CD4-positive, alpha-beta T cell treated with Interferon gamma for 1 hour (primary cell): ENCODE results near the gene RBM28.

Source experiments
- DNase-seq: peaks from one replicate; pipeline ENCODE4 v3.0.0-alpha.2; 2020

RBM28 gene

GRCh38 chr7:128343554-128344430 lies at the start of gene RBM28:
Gene RBM28, minus strand, starts transcription at chr7:128343908. Its CDS starts 115 bp downstream, at chr7:128343793.
- DNase-seq = peak; percentile 84

DNA sequence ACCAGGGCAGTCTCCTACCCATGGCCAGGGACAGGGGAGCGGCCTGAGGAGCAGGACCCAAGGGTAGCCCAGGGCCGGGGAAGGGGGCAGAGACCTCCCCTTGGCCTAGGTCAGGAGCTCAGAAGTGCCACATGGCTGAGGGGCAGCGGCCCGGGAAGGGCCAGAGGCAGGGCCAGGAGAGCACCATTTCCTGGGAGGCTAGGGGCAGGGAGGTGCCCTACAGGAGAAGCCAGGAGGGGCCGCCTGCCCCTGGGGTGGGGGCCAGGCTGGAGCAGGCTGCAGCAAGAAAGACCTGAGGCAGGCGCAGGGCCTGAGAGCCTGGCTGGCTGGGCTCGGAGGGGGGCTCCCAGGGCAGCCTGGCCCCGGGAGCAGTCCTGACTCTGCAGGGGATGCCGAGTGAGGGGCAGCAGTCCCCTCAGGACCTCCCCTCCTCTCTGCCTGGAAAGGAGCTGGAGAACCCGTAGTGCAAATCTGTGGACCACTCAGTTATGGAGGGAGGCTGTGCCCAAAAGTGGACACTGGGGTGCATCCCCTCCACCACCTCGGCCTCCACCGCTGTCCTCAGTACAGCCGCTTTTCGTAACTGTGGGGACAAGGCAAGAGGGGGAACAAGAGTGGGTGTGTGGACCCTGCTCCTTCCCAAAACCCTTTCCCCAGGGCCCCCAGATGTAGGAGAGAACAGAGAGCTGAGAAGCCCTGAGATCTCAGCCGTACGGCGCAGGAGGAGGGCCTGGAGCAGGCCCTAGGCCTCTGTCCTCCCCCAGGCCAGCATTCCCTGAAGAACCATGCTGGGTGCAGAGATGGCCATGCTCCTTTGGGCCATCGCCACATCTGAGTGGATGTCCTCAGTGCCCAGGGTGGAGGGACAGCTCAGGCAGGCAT lies 49.0 kb upstream of the RBM28 start:
- DNase-seq = no peak

- no peak for DNase-seq
Observed at GRCh38 chr7:128391805-128392204, 48.1 kb upstream of the RBM28 start.

DNA sequence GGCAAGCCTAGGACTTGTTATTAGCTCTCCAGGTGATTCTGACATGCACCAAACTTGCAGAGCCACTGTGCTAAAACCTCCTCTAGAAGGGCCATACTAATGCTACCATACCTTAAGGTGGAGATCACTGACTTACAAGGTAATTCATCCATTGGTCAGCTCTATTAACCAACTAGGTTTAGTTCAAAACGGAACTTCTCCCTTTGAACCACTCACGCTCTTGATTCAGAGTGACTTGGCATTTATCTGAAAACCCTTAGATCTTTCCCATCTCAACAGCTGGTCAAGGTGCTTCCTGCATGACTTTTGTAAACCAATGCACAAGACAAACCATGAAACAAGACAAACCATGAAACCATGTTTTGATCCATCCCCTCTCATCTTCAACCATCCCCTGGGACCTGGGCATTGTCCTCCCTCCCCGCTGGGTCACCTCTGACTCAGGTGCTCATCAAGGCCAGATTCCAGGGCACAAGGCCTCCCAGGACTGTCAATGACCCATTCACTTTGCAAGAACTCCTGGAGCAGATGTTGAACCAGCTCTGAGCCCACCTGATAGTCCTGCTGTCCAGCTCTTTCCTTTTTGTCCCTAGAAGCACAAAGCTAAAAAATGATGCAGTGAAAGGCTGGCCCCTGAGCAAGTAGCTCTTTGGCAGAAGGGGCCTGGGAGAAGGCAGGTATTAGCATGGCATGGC lies 47.3 kb upstream of the RBM28 start:
- no peak for DNase-seq

GRCh38 chr7:128389618-128390329 lies 46.1 kb upstream of the RBM28 start:
- DNase-seq = no peak

GRCh38 chr7:128389085-128389617 lies 45.4 kb upstream of the RBM28 start:
- DNase-seq = no peak

GRCh38 chr7:128388145-128388485 lies 44.4 kb upstream of the RBM28 start:
- no peak for DNase-seq

DNA sequence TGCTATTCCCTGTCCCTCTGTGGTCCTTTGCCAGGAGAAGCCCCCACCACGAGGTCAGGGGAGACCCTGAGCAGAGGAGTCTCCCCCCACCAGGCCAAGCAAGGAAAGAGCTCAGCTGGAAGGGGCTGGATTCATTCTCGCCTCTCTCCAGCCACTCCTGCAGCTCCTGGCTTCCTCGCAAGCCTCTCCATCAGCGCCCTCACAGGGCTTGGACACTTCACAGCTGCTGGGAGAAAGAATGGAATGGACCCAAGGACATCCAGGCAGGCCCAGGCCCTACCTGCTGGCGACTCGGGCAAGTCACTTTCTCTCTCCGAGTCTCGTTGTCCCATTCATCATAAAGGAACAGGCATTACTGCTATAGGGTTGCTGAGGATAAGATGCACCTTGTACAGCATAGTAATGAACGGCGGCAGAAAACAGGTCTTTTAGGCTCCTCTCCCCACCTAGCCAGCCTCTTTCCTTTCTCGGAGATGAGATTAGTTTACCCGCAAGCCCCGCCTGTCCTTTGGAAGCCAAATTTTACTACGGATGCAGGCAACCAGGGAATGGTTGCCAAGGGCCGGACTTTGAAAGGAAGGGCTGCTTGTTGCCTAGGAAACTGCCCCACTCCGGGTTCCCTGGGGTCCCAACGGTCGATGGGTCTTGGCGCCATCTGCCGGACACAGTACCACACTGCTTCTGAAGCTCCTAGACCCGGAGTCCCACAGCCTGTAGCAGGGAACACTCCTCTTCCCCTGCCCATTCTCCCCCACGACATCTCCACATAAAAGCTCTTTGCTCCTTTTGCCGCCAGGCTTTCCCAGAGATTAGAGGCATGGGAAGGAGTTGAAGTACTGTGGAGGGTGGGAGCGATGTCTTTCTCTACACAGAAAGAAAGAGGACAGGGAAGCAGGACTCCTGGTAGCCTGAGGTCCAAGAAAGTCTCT lies 43.8 kb upstream of the RBM28 start:
- peak; percentile 60 for DNase-seq

- DNase-seq = no peak
Observed at GRCh38 chr7:128385988-128386925, 42.5 kb upstream of the RBM28 start.

- DNase-seq = no peak
Observed at GRCh38 chr7:128384726-128385125, 41.0 kb upstream of the RBM28 start.

- DNase-seq = no peak
Observed at GRCh38 chr7:128383776-128384175, 40.1 kb upstream of the RBM28 start.

DNA sequence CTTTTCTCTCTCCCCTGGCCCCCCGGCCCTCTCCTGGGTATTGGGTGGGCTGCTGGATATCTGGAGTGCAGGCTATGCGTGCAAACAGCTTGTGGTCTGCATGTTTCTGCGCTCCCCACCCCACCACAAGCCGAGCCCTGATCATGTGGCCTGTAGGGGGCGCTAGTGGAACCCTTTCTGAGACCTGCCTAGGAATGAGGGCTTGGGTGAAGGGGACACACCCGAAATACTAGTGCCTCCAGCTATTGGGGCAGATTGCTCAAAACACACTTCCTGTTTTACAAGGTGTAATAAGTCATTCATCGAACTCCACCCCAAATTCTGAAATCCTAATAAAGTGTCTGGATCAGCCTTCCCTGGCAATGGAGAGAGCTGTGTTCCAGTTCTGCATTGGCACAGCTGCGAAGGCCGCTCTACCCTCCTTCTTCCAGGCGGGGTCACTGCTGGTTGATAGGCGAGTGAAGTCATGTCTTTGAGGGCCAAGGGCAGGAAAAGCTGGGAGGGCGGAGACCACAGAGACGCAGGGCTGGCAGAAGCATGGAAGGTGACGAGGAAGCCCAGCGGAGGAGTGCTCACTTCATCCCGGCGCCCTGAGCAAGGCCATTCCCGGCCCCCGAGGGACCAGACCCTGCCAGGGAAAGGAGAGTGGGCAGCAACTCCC lies 37.6 kb upstream of the RBM28 start:
- no peak for DNase-seq

DNA sequence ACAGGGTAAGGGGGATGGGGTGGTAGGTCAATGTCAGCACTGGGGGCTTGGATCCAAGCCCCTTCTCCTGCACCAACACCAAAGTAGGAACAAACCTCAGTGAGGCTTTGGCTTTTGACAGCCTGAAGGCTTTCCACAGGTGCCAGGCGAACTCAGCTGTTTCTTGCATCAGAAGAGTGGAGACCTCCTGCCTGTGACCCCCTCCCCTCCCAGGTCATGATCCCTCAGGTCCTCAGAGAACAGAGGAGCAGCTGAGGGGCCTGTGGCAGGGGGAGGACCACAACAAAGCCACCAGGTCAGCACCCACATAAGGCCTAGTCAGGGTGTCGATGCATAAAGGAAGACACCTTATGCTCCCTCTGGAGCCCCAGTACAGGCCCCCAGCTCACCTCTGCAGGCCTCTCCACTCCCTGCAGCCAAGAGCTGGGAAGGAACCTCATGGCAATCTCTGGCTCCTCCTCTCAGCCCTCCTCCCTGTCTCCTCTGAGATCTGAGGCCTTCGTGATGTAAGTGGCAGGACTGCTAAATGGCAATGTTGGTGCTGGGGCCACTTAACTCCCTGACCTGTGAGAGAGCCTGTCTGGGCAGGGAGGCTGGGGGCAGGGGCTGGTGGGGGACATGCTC lies 36.9 kb upstream of the RBM28 start:
- no peak for DNase-seq

DNA sequence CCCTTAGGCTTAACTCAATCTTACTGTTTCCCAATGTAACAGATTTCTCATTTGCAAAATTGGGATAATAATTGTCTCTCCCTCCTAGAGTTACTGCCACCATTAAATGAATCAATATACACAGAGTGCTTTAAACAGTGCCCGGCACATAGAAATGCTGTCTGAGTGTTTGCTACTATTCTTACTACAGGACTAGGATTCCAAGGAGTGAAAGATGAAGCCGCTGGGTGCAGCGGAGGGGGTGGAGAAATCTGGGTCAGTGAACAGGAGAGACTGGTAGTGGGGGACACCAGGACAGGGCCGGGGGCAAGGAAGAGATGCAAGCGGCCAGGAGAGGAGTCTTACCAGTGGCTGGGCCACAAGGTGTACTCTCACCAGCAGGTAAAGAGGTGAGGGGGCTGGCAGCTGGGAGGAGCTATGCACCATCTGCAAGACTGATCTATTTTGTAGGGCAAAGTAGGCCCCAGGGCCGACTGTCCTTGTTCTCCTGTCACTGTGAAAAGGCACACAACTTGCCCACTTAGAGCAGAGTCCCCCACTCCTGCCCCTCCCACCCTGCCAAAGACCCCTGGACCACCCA lies 36.3 kb upstream of the RBM28 start:
- DNase-seq = no peak

DNA sequence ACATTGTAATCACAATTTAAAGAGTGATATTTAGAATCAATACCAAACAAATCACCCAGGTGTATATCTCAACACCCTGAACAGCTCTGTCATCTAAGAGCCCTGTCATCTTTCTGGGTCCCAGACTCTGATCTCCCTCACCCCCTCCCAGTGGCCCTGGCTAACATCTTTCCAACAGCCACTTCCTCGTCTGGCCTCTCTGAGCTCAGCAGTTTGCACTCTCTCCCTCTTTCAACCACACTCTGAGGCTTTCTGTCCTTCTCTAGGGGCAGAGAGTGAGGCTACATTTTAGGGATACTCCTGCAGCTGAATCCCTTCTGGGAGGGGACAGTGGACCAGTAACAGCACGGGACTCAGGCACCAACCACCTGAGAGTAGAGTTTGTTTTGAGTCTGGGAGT lies 34.9 kb upstream of the RBM28 start:
- no peak for DNase-seq

DNA sequence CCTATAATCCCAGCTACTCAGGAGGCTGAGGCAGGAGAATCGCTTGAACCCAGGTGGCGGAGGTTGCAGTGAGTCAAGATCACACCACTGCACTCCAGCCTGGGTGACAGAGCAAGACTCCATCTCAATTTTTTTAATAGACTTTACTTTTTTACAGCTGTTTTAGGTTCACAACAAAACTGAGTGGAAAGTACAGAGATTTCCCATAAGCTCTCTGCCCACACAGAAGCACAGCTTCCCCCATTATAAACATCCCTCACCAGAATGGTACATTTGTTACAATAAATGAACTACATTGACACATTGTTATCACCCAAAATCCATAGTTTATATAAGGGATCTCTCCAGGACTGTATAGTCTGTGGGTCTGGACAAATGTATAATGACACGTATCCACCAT lies 32.4 kb upstream of the RBM28 start:
- DNase-seq = no peak

DNA sequence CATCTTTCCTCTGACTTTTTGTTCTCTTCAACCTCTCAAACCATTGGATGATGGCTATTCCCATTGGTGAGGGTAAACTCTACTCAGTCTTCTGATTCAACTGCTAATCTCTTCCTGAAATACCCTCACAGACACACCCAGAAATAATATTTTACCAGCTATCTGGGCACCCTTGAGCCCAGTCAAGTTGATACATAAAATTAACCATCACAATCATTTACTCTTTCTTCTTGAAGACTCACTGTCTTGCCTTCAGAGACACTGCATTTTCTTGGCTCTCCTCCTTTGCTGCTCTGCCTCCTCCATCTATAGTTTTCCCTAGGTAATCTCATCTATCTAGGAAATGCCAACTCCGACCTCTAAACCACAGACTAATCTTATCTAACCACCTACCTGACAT lies 30.3 kb upstream of the RBM28 start:
- DNase-seq = no peak

- no peak for DNase-seq
Observed at GRCh38 chr7:128373606-128374005, 29.9 kb upstream of the RBM28 start.

DNA sequence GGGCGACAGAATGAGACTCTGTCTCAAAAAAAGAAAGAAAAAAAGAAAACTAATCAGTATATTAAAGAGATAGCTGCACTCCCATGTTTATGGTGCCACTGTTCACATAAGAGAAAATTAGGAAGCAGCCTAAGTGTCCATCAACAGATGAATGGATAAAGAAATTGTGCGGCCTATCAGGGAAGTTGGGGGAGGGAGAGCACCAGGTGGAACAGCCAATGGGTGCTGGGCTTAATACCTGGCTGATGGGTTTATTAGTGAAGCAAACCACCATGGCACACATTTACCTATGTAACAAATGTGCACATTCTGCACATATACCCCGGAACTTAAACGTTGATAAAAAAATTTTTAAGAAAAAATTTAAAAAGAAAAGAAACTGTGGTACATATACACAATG lies 26.8 kb upstream of the RBM28 start:
- DNase-seq = no peak
